CD8-positive, alpha-beta memory T cell (primary cell): Measurements from ENCODE around the gene AGBL5. TPM values are rescaled to one million over a fixed set of nuclear protein-coding genes. Genes with fewer than 3 reads are reported as not detected.

ENCODE experiments used
- CTCF ChIA-PET: fragments of 350-600 bp; sonication (Branson Sonifier 250); formaldehyde crosslinking; loops from one replicate; lab custom pipeline; 2021; ENCODE audit warnings: antibody characterized with exemption; lab: Charles Lee
- POLR2A ChIA-PET: fragments of 350-600 bp; sonication (Branson Sonifier 250); formaldehyde crosslinking; loops from one replicate; lab custom pipeline; 2021; ENCODE audit warnings: antibody characterized with exemption; lab: Charles Lee
- DNase-seq, 5 donors: peaks; one replicate each; pipeline versions ENCODE4 v3.0.0 to v3.0.0-alpha.2; 2020 to 2022; ENCODE audit warnings: mixed read lengths in 1 of 5
- H3K27ac ChIP-seq: one replicate; pipeline ENCODE4 v1.7.0; 2013; ENCODE audit warnings: low read depth, mild to moderate bottlenecking, low read length, moderate library complexity
- H3K27me3 ChIP-seq: 2 replicates; pipeline ENCODE4 v1.7.0; 2013; ENCODE audit warnings: low read length, mild to moderate bottlenecking; ENCODE audit not compliant: insufficient read depth, poor library complexity, severe bottlenecking
- H3K36me3 ChIP-seq: 2 replicates; pipeline ENCODE4 v1.7.0; 2013; ENCODE audit warnings: mild to moderate bottlenecking, low read length, moderate library complexity; ENCODE audit not compliant: insufficient read depth
- H3K4me1 ChIP-seq: 2 replicates; pipeline ENCODE4 v1.7.0; 2013; ENCODE audit warnings: mild to moderate bottlenecking, low read length, moderate library complexity; ENCODE audit not compliant: insufficient read depth
- H3K4me3 ChIP-seq: 2 replicates; pipeline ENCODE4 v1.7.0; 2013; ENCODE audit warnings: mild to moderate bottlenecking, low read length
- H3K9me3 ChIP-seq: 2 replicates; pipeline ENCODE4 v1.7.0; 2013; ENCODE audit warnings: mild to moderate bottlenecking, low read length
- H3K27ac Mint-ChIP-seq, 8 donors: one replicate each; pipeline ENCODE4 v1.8.0; 2020 to 2021; ENCODE audit warnings: mixed read lengths in 8 of 8, mild to moderate bottlenecking in 6 of 8, inconsistent platforms in 3 of 8, moderate library complexity in 3 of 8
- H3K27me3 Mint-ChIP-seq, 2 donors: one replicate each; pipeline ENCODE4 v1.8.0; 2020 to 2021; ENCODE audit warnings: mixed read lengths in 2 of 2, mild to moderate bottlenecking in 1 of 2, moderate library complexity in 1 of 2
- H3K36me3 Mint-ChIP-seq, 3 donors: one replicate each; pipeline ENCODE4 v1.8.0; 2020 to 2021; ENCODE audit warnings: mixed read lengths in 3 of 3, inconsistent platforms in 1 of 3, mild to moderate bottlenecking in 1 of 3
- H3K4me1 Mint-ChIP-seq, 3 donors: one replicate each; pipeline ENCODE4 v1.8.0; 2020 to 2021; ENCODE audit warnings: mixed read lengths in 3 of 3, inconsistent platforms in 1 of 3, mild to moderate bottlenecking in 1 of 3
- H3K4me3 Mint-ChIP-seq, 7 donors: one replicate each; pipeline ENCODE4 v1.8.0; 2020 to 2021; ENCODE audit warnings: mixed read lengths in 7 of 7, mild to moderate bottlenecking in 6 of 7, moderate library complexity in 4 of 7, inconsistent platforms in 2 of 7
- H3K9me3 Mint-ChIP-seq, 5 donors: one replicate each; pipeline ENCODE4 v1.8.0; 2020 to 2022; ENCODE audit warnings: mixed read lengths in 5 of 5, mild to moderate bottlenecking in 3 of 5, moderate library complexity in 2 of 5, inconsistent platforms in 1 of 5
- polyA plus RNA-seq: library from polyadenylated mRNA; unstranded; fragments of 300-500 nt; fragmentation: Illumina TruSeq; gene quantifications from one replicate; pipeline ENCODE4 v1.2.3, GENCODE V29; 2021
- total RNA-seq, 2 experiments: library from RNA; stranded (reverse); gene quantifications; one replicate each; pipeline ENCODE4 v1.2.3, GENCODE V29; 2021

Gene AGBL5
- total and polyA plus RNA-seq, 3 experiments from 2014 or later = 11.5 to 17.3 (median 16.0) TPM

DNA sequence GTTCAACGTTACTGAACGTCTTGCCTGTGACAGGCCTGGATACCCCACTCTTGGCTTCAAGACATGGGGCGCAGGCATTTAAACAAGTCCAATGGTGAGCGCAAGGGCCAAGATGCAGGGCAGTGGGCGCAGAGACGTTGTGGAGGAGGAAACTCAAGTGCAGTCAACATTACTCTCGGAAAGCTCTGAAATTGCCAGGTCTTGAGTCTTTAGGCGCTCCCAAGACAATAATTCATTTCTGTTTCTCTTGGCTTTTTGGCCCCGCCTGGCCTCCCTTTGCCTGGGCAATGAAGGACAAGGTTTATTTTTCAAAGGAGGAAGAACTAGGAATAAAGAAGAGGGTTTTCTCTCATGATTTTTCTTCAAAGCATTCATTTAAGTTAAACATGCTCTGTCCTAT is 32.0 kb upstream of the AGBL5 start:
- no peak for DNase-seq
- Histone ChIP-seq H3K4me1 (no peaks in the 10 kb centered on the region), H3K27me3 (no peaks in the 10 kb centered on the region), H3K36me3 (no peaks in the 10 kb centered on the region), H3K27ac (peak overlapping the region; percentile 68), H3K4me3 (no peak overlapping the region), H3K9me3 (no peaks in the 10 kb centered on the region)
- H3K9me3 Mint-ChIP-seq = no peaks in the 10 kb centered on the region
- peaks cover 0 to 10% (median 3%) of the 10 kb centered on the region in 3 donors for H3K36me3 Mint-ChIP-seq
- no peaks in the 10 kb centered on the region for H3K27me3 Mint-ChIP-seq
- H3K27ac Mint-ChIP-seq = no peak overlapping the region
- no peak overlapping the region for H3K4me3 Mint-ChIP-seq
- no peaks in the 10 kb centered on the region for H3K4me1 Mint-ChIP-seq
- ChIA-PET POLR2A (no interaction called here), CTCF (interaction anchor here (0.7 to 1.5 kb wide), 2 partner anchors 58 to 260 kb away, joined by 3 to 6 read pairs; no protein-coding TSS in a partner anchor)

DNA sequence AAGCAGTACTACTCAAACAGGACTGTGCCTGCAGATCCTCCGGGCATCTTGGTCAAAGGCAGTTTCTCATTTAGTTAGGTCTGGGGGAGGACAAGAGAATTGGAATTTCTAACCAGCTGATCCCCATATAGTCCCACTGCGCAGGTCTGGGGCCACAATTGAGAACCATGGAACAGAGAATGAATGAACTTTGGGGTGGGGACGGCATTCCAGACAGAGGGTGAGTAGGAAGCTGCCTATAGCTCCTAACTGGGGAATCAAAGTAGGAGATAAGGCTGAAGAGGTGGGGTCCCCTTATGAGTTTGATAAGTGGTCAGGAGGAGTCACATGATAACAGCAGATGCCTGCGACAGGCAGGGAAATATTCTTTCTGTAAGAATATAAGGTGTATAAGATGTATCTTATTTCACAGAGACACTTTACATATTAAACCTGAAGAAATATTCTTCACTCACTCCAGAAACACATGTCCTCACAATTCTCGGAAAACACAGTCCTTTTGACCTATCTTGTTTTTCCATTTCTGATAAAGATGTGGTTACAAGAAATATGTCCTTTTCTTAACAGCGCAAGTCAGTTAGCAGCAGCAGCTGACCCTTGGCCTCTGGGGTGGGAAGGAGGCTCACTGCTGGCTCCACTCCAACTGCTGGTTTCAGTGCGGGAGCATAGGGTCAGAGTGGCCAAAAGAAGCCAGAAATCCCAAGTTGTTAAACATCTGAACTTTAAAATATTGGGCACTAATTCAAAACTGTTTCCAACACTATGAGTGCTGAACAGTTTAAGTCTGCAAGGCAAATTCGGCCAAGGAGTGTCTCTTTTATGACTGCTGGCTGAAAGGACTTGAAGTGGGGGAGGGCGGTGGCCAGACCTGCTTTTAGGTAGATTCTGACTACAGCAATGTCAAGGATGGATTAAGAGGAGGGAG is 31.3 kb upstream of the AGBL5 start:
- POLR2A ChIA-PET = no interaction called here
- no peak overlapping the region for H3K4me3 Mint-ChIP-seq
- Histone ChIP-seq H3K4me1 (no peaks in the 10 kb centered on the region), H3K4me3 (no peak overlapping the region), H3K9me3 (no peaks in the 10 kb centered on the region), H3K27ac (peak overlapping the region; percentile 68), H3K36me3 (no peaks in the 10 kb centered on the region), H3K27me3 (no peaks in the 10 kb centered on the region)
- peak overlapping the region in 2 of 8 donors; percentile 11 to 20 for H3K27ac Mint-ChIP-seq
- peaks cover 0 to 11% (median 3%) of the 10 kb centered on the region in 3 donors for H3K36me3 Mint-ChIP-seq
- H3K27me3 Mint-ChIP-seq = no peaks in the 10 kb centered on the region
- H3K9me3 Mint-ChIP-seq = no peaks in the 10 kb centered on the region
- CTCF ChIA-PET = interaction anchor here (0.7 to 1.5 kb wide), 2 partner anchors 58 to 259 kb away, joined by 3 to 6 read pairs; no protein-coding TSS in a partner anchor
- no peak for DNase-seq
- no peaks in the 10 kb centered on the region for H3K4me1 Mint-ChIP-seq

DNA sequence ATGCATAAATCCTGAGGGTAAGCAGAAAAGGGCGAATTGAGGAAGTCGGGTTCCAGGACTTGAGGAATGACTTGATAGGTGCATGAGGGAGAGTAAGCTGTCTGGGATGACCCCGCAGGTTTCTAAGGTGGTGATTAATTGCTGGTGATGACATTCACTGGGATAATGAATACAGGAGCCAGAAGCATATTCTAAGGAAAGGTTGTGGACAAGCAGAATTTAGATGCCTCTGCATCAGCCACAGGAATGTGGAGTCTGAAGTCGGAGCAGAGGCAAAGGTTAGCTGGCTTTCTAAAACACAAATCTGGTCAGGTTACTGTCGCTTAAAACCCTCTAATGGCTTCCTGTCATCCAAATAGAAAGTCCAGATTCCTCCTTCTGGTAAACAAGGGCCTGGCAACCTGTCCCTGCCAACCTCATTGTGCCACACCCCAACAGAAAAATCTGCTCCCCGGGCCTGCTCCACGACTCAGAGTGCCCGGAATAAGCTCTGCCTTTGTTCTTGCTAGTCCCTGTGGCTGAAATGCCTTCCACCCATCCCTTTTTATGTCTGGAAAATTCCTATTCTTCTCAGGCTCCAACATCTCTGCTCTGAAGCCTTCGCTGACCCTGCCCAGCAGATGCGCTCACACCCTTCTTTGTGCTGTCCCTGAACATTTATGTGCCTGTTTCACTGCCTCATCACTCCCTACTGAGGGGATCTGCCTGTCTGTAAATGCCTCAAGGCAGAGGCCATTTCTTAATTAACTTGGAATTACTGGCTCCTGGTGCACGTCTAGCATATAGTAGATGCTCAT is 30.0 kb upstream of the AGBL5 start:
- no peak overlapping the region for H3K27ac ChIP-seq
- no peaks in the 10 kb centered on the region for H3K27me3 ChIP-seq
- H3K27me3 Mint-ChIP-seq = no peaks in the 10 kb centered on the region
- ChIA-PET POLR2A (no interaction called here), CTCF (no interaction called here)
- no peaks in the 10 kb centered on the region for H3K4me1 ChIP-seq
- no peak overlapping the region for H3K4me3 ChIP-seq
- H3K9me3 Mint-ChIP-seq = no peaks in the 10 kb centered on the region
- no peak for DNase-seq
- no peaks in the 10 kb centered on the region for H3K4me1 Mint-ChIP-seq
- H3K9me3 ChIP-seq = no peaks in the 10 kb centered on the region
- no peaks in the 10 kb centered on the region for H3K36me3 ChIP-seq
- peaks cover 0 to 20% (median 3%) of the 10 kb centered on the region in 3 donors for H3K36me3 Mint-ChIP-seq
- H3K4me3 Mint-ChIP-seq = no peak overlapping the region
- H3K27ac Mint-ChIP-seq = no peak overlapping the region

DNA sequence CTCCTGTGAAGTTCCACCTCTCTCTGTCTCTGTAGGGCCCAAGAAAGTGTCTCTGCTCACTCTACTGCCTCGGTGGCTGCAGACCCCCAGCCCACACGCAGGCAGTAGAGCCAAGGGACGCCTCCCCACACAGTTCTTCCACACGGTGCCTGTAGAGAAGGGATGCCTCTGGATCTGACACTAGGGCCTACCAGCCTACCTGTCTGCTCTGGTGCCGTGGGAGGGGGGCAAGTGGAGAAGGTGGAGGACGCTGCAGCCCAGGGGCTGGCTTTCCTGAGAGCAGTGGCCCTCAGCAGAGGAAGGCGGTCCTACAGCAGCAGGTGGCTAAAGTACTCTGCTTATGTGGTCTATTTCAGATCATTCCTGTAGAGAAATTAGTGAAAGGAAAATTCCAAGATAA is 27.7 kb upstream of the AGBL5 start:
- no peak for DNase-seq
- Histone ChIP-seq H3K4me1 (no peaks in the 10 kb centered on the region), H3K4me3 (no peak overlapping the region), H3K27me3 (no peaks in the 10 kb centered on the region), H3K27ac (no peak overlapping the region), H3K36me3 (no peaks in the 10 kb centered on the region), H3K9me3 (no peaks in the 10 kb centered on the region)
- peaks cover 0 to 27% (median 3%) of the 10 kb centered on the region in 3 donors for H3K36me3 Mint-ChIP-seq
- no peak overlapping the region for H3K27ac Mint-ChIP-seq
- CTCF ChIA-PET = no interaction called here
- H3K27me3 Mint-ChIP-seq = no peaks in the 10 kb centered on the region
- no peaks in the 10 kb centered on the region for H3K9me3 Mint-ChIP-seq
- POLR2A ChIA-PET = no interaction called here
- H3K4me1 Mint-ChIP-seq = peaks cover 0 to 4% (median 4%) of the 10 kb centered on the region in 3 donors
- no peak overlapping the region for H3K4me3 Mint-ChIP-seq

- H3K27ac Mint-ChIP-seq = no peak overlapping the region
- H3K27me3 Mint-ChIP-seq = no peaks in the 10 kb centered on the region
- Histone ChIP-seq H3K4me3 (no peak overlapping the region), H3K9me3 (no peaks in the 10 kb centered on the region), H3K27ac (no peak overlapping the region), H3K4me1 (no peaks in the 10 kb centered on the region), H3K36me3 (no peaks in the 10 kb centered on the region), H3K27me3 (no peaks in the 10 kb centered on the region)
- H3K4me1 Mint-ChIP-seq = peaks cover 0 to 6% (median 4%) of the 10 kb centered on the region in 3 donors
- no peak for DNase-seq
- CTCF ChIA-PET = no interaction called here
- H3K36me3 Mint-ChIP-seq = peaks cover 0 to 28% (median 3%) of the 10 kb centered on the region in 3 donors
- H3K9me3 Mint-ChIP-seq = no peaks in the 10 kb centered on the region
- H3K4me3 Mint-ChIP-seq = no peak overlapping the region
- POLR2A ChIA-PET = no interaction called here
These were observed 27.3 kb upstream of the AGBL5 start for GRCh38 chr2:27024188-27024587.

GRCh38 chr2:27024812-27025211 is 26.7 kb upstream of the AGBL5 start:
- Histone ChIP-seq H3K4me3 (no peak overlapping the region), H3K4me1 (no peaks in the 10 kb centered on the region), H3K9me3 (no peaks in the 10 kb centered on the region), H3K36me3 (no peaks in the 10 kb centered on the region), H3K27me3 (no peaks in the 10 kb centered on the region), H3K27ac (no peak overlapping the region)
- H3K27ac Mint-ChIP-seq = no peak overlapping the region
- ChIA-PET POLR2A (interaction anchor here (0.7 kb wide), 1 partner anchor 25 kb away, joined by 3 read pairs; no protein-coding TSS in a partner anchor), CTCF (interaction anchor here (1.1 to 1.2 kb wide), 2 partner anchors 62 to 64 kb away, joined by 3 read pairs; partner anchors contain the start of gene KHK)
- DNase-seq = no peak
- H3K27me3 Mint-ChIP-seq = no peaks in the 10 kb centered on the region
- peaks cover 0 to 13% (median 9%) of the 10 kb centered on the region in 3 donors for H3K4me1 Mint-ChIP-seq
- H3K4me3 Mint-ChIP-seq = no peak overlapping the region
- H3K9me3 Mint-ChIP-seq = no peaks in the 10 kb centered on the region
- H3K36me3 Mint-ChIP-seq = peaks cover 0 to 28% (median 5%) of the 10 kb centered on the region in 3 donors

DNA sequence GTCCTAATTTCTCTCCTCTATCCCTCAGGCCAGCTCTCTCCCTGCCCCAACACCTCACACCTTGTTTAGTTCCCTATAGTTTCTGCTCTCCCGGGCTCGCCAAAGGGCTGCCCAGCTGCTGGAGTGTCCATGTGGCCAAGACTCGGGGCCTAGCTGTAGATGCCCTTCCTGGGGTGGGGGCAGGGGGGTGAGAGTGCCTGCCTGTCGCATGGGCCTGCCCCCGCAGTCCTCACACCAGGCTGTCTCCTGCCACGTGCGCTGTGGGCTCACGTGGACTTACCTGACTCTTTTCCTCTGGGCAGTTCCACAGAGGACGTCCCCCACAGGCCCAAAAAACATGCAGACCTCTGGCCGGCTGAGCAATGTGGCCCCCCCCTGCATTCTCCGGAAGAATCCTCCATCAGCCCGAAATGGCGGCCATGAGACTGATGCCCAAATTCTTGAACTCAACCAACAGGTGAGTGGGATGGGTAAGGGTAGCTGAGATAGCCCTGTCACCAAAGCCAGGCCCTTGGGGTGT is 26.1 kb upstream of the AGBL5 start:
- CTCF ChIA-PET = interaction anchor here (1.1 to 1.2 kb wide), 2 partner anchors 61 to 64 kb away, joined by 3 read pairs; partner anchors contain the start of gene KHK
- Mint-ChIP-seq H3K4me3 (no peak overlapping the region), H3K9me3 (no peaks in the 10 kb centered on the region), H3K27ac (peak overlapping the region in 1 of 8 donors; percentile 64), H3K36me3 (peaks cover 0 to 28% (median 5%) of the 10 kb centered on the region in 3 donors), H3K27me3 (no peaks in the 10 kb centered on the region), H3K4me1 (peaks cover 2 to 18% (median 14%) of the 10 kb centered on the region in 3 donors)
- Histone ChIP-seq H3K4me1 (no peaks in the 10 kb centered on the region), H3K27ac (no peak overlapping the region), H3K36me3 (no peaks in the 10 kb centered on the region), H3K9me3 (no peaks in the 10 kb centered on the region), H3K27me3 (no peaks in the 10 kb centered on the region), H3K4me3 (no peak overlapping the region)
- POLR2A ChIA-PET = interaction anchor here (0.7 kb wide), 1 partner anchor 24 kb away, joined by 3 read pairs; no protein-coding TSS in a partner anchor
- no peak for DNase-seq
